ENCODE results near the gene POLR2E. TPM values are rescaled to one million over a fixed set of nuclear protein-coding genes. Genes with fewer than 3 reads are reported as not detected.
A peak's percentile ranks its signal among the peaks of the same experiment; 100 is the strongest.

Gene POLR2E
- total and polyA plus RNA-seq, 2 of the 13 experiments (the other 11 are each of a cell fraction or from before 2014, with no cell fraction given), result 140 to 272 TPM

DNA sequence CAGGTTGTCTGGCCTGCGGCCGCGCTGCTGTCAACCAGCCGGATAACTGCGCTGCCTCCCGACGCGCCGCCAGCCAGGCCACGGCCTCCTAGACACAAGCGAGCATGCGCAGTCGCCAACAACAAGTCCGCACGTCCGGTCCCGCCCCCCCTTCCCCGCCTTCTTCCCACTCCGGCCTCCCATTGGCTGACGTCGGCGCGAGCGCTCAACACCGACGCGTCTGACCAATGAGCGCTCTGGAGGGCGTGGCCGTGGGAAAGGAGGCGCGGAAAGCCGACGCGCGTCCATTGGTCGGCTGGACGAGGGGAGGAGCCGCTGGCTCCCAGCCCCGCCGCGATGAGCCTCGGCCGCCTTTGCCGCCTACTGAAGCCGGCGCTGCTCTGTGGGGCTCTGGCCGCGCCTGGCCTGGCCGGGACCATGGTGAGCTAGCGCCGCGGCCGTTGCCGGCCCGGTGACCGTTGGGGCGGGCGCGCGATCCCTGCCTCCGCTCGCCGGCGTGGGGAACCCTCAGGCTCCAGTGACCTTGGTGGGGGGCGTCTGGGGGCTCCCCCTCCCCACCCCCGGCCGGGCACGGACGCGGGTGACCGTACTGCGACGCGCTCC is 8.6 kb upstream of the POLR2E start, which contains the start of gene GPX4 (continued):
- TF ChIP-seq, protein P1, sequence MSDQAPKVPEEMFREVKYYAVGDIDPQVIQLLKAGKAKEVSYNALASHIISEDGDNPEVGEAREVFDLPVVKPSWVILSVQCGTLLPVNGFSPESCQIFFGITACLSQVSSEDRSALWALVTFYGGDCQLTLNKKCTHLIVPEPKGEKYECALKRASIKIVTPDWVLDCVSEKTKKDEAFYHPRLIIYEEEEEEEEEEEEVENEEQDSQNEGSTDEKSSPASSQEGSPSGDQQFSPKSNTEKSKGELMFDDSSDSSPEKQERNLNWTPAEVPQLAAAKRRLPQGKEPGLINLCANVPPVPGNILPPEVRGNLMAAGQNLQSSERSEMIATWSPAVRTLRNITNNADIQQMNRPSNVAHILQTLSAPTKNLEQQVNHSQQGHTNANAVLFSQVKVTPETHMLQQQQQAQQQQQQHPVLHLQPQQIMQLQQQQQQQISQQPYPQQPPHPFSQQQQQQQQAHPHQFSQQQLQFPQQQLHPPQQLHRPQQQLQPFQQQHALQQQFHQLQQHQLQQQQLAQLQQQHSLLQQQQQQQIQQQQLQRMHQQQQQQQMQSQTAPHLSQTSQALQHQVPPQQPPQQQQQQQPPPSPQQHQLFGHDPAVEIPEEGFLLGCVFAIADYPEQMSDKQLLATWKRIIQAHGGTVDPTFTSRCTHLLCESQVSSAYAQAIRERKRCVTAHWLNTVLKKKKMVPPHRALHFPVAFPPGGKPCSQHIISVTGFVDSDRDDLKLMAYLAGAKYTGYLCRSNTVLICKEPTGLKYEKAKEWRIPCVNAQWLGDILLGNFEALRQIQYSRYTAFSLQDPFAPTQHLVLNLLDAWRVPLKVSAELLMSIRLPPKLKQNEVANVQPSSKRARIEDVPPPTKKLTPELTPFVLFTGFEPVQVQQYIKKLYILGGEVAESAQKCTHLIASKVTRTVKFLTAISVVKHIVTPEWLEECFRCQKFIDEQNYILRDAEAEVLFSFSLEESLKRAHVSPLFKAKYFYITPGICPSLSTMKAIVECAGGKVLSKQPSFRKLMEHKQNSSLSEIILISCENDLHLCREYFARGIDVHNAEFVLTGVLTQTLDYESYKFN (CRISPR knock-in tag; conservative IDR thresholded peaks at IDR 0.05), result 0 out of 2 replicates have a peak, but pooled peaks have one; percentile 14
- TF ChIP-seq MBD4 (IDR thresholded peaks at IDR 0.05; ENCODE audit: borderline replicate concordance, low read length), result no peak
- no peak; the same call in 1 of the 2 replicates for TF ChIP-seq TGIF2 (CRISPR knock-in tag; IDR thresholded peaks at IDR 0.05)
- TF ChIP-seq, protein P2, sequence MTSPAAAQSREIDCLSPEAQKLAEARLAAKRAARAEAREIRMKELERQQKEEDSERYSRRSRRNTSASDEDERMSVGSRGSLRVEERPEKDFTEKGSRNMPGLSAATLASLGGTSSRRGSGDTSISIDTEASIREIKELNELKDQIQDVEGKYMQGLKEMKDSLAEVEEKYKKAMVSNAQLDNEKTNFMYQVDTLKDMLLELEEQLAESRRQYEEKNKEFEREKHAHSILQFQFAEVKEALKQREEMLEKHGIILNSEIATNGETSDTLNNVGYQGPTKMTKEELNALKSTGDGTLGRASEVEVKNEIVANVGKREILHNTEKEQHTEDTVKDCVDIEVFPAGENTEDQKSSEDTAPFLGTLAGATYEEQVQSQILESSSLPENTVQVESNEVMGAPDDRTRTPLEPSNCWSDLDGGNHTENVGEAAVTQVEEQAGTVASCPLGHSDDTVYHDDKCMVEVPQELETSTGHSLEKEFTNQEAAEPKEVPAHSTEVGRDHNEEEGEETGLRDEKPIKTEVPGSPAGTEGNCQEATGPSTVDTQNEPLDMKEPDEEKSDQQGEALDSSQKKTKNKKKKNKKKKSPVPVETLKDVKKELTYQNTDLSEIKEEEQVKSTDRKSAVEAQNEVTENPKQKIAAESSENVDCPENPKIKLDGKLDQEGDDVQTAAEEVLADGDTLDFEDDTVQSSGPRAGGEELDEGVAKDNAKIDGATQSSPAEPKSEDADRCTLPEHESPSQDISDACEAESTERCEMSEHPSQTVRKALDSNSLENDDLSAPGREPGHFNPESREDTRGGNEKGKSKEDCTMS (CRISPR knock-in tag; conservative IDR thresholded peaks at IDR 0.05), result no peak
- TF ChIP-seq, protein P3, sequence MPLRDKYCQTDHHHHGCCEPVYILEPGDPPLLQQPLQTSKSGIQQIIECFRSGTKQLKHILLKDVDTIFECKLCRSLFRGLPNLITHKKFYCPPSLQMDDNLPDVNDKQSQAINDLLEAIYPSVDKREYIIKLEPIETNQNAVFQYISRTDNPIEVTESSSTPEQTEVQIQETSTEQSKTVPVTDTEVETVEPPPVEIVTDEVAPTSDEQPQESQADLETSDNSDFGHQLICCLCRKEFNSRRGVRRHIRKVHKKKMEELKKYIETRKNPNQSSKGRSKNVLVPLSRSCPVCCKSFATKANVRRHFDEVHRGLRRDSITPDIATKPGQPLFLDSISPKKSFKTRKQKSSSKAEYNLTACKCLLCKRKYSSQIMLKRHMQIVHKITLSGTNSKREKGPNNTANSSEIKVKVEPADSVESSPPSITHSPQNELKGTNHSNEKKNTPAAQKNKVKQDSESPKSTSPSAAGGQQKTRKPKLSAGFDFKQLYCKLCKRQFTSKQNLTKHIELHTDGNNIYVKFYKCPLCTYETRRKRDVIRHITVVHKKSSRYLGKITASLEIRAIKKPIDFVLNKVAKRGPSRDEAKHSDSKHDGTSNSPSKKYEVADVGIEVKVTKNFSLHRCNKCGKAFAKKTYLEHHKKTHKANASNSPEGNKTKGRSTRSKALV (CRISPR knock-in tag; IDR thresholded peaks at IDR 0.05), result no peak
- peak; percentile 48; the same call in 1 of the 2 replicates for TF ChIP-seq PHF20 (CRISPR knock-in tag; IDR thresholded peaks at IDR 0.05)
- TF ChIP-seq SMAD9 (CRISPR knock-in tag; IDR thresholded peaks at IDR 0.05), result no peak
- TF ChIP-seq, protein P4, sequence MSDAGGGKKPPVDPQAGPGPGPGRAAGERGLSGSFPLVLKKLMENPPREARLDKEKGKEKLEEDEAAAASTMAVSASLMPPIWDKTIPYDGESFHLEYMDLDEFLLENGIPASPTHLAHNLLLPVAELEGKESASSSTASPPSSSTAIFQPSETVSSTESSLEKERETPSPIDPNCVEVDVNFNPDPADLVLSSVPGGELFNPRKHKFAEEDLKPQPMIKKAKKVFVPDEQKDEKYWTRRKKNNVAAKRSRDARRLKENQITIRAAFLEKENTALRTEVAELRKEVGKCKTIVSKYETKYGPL (CRISPR knock-in tag; IDR thresholded peaks at IDR 0.05), result no peak
- TF ChIP-seq, protein P5, sequence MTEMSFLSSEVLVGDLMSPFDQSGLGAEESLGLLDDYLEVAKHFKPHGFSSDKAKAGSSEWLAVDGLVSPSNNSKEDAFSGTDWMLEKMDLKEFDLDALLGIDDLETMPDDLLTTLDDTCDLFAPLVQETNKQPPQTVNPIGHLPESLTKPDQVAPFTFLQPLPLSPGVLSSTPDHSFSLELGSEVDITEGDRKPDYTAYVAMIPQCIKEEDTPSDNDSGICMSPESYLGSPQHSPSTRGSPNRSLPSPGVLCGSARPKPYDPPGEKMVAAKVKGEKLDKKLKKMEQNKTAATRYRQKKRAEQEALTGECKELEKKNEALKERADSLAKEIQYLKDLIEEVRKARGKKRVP (CRISPR knock-in tag; IDR thresholded peaks at IDR 0.05), result peak in 1 of 2 experiments; percentile 12; a peak in 1 of 4 replicates
- TF ChIP-seq ZSCAN21 (CRISPR knock-in tag; IDR thresholded peaks at IDR 0.05; ENCODE audit: borderline replicate concordance), result no peak
- TF ChIP-seq, protein P6, sequence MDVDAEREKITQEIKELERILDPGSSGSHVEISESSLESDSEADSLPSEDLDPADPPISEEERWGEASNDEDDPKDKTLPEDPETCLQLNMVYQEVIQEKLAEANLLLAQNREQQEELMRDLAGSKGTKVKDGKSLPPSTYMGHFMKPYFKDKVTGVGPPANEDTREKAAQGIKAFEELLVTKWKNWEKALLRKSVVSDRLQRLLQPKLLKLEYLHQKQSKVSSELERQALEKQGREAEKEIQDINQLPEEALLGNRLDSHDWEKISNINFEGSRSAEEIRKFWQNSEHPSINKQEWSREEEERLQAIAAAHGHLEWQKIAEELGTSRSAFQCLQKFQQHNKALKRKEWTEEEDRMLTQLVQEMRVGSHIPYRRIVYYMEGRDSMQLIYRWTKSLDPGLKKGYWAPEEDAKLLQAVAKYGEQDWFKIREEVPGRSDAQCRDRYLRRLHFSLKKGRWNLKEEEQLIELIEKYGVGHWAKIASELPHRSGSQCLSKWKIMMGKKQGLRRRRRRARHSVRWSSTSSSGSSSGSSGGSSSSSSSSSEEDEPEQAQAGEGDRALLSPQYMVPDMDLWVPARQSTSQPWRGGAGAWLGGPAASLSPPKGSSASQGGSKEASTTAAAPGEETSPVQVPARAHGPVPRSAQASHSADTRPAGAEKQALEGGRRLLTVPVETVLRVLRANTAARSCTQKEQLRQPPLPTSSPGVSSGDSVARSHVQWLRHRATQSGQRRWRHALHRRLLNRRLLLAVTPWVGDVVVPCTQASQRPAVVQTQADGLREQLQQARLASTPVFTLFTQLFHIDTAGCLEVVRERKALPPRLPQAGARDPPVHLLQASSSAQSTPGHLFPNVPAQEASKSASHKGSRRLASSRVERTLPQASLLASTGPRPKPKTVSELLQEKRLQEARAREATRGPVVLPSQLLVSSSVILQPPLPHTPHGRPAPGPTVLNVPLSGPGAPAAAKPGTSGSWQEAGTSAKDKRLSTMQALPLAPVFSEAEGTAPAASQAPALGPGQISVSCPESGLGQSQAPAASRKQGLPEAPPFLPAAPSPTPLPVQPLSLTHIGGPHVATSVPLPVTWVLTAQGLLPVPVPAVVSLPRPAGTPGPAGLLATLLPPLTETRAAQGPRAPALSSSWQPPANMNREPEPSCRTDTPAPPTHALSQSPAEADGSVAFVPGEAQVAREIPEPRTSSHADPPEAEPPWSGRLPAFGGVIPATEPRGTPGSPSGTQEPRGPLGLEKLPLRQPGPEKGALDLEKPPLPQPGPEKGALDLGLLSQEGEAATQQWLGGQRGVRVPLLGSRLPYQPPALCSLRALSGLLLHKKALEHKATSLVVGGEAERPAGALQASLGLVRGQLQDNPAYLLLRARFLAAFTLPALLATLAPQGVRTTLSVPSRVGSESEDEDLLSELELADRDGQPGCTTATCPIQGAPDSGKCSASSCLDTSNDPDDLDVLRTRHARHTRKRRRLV (CRISPR knock-in tag; IDR thresholded peaks at IDR 0.05), result no peak
